Liver (tissue), 3 donors: ENCODE measurements around the gene PRRX1.

ENCODE experiments used
- CTCF ChIP-seq: fragments of 150-350 bp; IDR thresholded peaks from 2 replicates; pipeline ENCODE4 v1.5.1; 2017; ENCODE audit warnings: improper control_type of control experiment, low read depth, low read length; ENCODE audit not compliant: missing input control
- JUND ChIP-seq, 2 donors: IDR thresholded peaks; 2 replicates each; pipeline ENCODE4 v1.6.1; 2016; ENCODE audit warnings: antibody characterized with exemption in 2 of 2
- RAD21 ChIP-seq, 2 donors: IDR thresholded peaks; 2 replicates each; pipeline ENCODE4 v1.6.1; 2016; ENCODE audit warnings: antibody characterized with exemption in 2 of 2, mild to moderate bottlenecking in 2 of 2
- REST ChIP-seq: IDR thresholded peaks from 2 replicates; pipeline ENCODE4 v1.6.1; 2016; ENCODE audit warnings: antibody characterized with exemption, mild to moderate bottlenecking
- RXRA ChIP-seq, 2 donors: IDR thresholded peaks; 2 replicates each; pipeline ENCODE4 v1.6.1; 2017 to 2018; ENCODE audit warnings: antibody characterized with exemption in 2 of 2, mild to moderate bottlenecking in 1 of 2
- TAF1 ChIP-seq: conservative IDR thresholded peaks from 2 replicates; pipeline ENCODE4 v1.6.1; 2016; ENCODE audit warnings: antibody characterized with exemption, mild to moderate bottlenecking
- YY1 ChIP-seq: IDR thresholded peaks from 2 replicates; pipeline ENCODE4 v1.6.1; 2016; ENCODE audit warnings: antibody characterized with exemption, mild to moderate bottlenecking
- donor health status: healthy.
- donor health status: healthy.

GRCh38 chr1:170696591-170697290, 32.8 kb downstream of the PRRX1 start:
- TF ChIP-seq CTCF (no peak), YY1 (no peak), REST (no peak), TAF1 (no peak), JUND (IDR thresholded peaks at IDR 0.05) (no peak), RXRA (IDR thresholded peaks at IDR 0.05) (no peak), RAD21 (IDR thresholded peaks at IDR 0.05) (no peak)
